H9 (cell line): ENCODE data around the gene PFN4. TPM values are rescaled to one million over a fixed set of nuclear protein-coding genes. Genes with fewer than 3 reads are reported as not detected.
"Not testable (repeated sequence)": the region's sequence is repeated elsewhere in the genome, so short reads cannot be mapped to it uniquely, and the experiment has no call there.

Experiments used
- DNase-seq: peaks from one replicate; pipeline ENCODE4 v3.0.0-alpha.2; 2017
- H2AFZ ChIP-seq: one replicate; pipeline ENCODE4 v1.6.1; 2013; ENCODE audit warnings: mild to moderate bottlenecking, low read length, control low read depth, moderate library complexity
- H2AK5ac ChIP-seq: 2 replicates; pipeline ENCODE4 v1.6.1; 2013; ENCODE audit warnings: low read length, control low read depth, mixed read lengths; ENCODE audit not compliant: insufficient read length
- H2BK120ac ChIP-seq: one replicate; pipeline ENCODE4 v1.6.1; 2013; ENCODE audit warnings: low read depth, mild to moderate bottlenecking, low read length, control low read depth, inconsistent platforms; ENCODE audit not compliant: poor library complexity, severe bottlenecking
- H2BK12ac ChIP-seq: 2 replicates; pipeline ENCODE4 v1.6.1; 2013; ENCODE audit warnings: low read length, control low read depth, mixed read lengths, low read depth; ENCODE audit not compliant: insufficient read length
- H2BK15ac ChIP-seq: 2 replicates; pipeline ENCODE4 v1.6.1; 2013; ENCODE audit warnings: low read depth, low read length, control low read depth
- H2BK20ac ChIP-seq: one replicate; pipeline ENCODE4 v1.6.1; 2013; ENCODE audit warnings: low read depth, mild to moderate bottlenecking, low read length, control low read depth, inconsistent platforms; ENCODE audit not compliant: poor library complexity, severe bottlenecking
- H2BK5ac ChIP-seq: 2 replicates; pipeline ENCODE4 v1.6.1; 2013; ENCODE audit warnings: low read length, control low read depth, mixed read lengths; ENCODE audit not compliant: insufficient read length
- H3K14ac ChIP-seq: 2 replicates; pipeline ENCODE4 v1.6.1; 2013; ENCODE audit warnings: low read length, control low read depth; ENCODE audit not compliant: insufficient read depth
- H3K18ac ChIP-seq: 2 replicates; pipeline ENCODE4 v1.6.1; 2013; ENCODE audit warnings: low read depth, mild to moderate bottlenecking, mixed read lengths, low read length, control low read depth; ENCODE audit not compliant: insufficient read length
- H3K23ac ChIP-seq: 2 replicates; pipeline ENCODE4 v1.6.1; 2013; ENCODE audit warnings: low read length, control low read depth, mixed read lengths, low read depth; ENCODE audit not compliant: insufficient read length
- H3K23me2 ChIP-seq: 2 replicates; pipeline ENCODE4 v1.6.1; 2013; ENCODE audit warnings: low read depth, mild to moderate bottlenecking, mixed read lengths, low read length, control low read depth; ENCODE audit not compliant: insufficient read length, poor library complexity, severe bottlenecking
- H3K27ac ChIP-seq: 2 replicates; pipeline ENCODE4 v1.5.1; 2013; ENCODE audit warnings: low read length, control low read depth, mixed read lengths, low read depth; ENCODE audit not compliant: insufficient read length
- H3K27me3 ChIP-seq: 2 replicates; pipeline ENCODE4 v1.6.1; 2013; ENCODE audit warnings: low read length, control low read depth, inconsistent platforms; ENCODE audit not compliant: insufficient read depth
- H3K4ac ChIP-seq: 2 replicates; pipeline ENCODE4 v1.6.1; 2013; ENCODE audit warnings: low read depth, mild to moderate bottlenecking, control low read depth, inconsistent platforms, low read length, moderate library complexity
- H3K4me1 ChIP-seq: 2 replicates; pipeline ENCODE4 v1.6.1; 2013; ENCODE audit warnings: low read length, control low read depth, inconsistent platforms; ENCODE audit not compliant: insufficient read depth
- H3K4me2 ChIP-seq: 2 replicates; pipeline ENCODE4 v1.6.1; 2013; ENCODE audit warnings: low read length, control low read depth, mixed read lengths; ENCODE audit not compliant: insufficient read length, insufficient read depth
- H3K56ac ChIP-seq: 2 replicates; pipeline ENCODE4 v1.6.1; 2013; ENCODE audit warnings: low read depth, mild to moderate bottlenecking, mixed read lengths, low read length, control low read depth; ENCODE audit not compliant: insufficient read length
- H3K79me1 ChIP-seq: 2 replicates; pipeline ENCODE4 v1.6.1; 2013; ENCODE audit warnings: low read depth, mild to moderate bottlenecking, moderate library complexity, low read length, control low read depth, inconsistent platforms; ENCODE audit not compliant: insufficient read depth, poor library complexity, severe bottlenecking
- H3K79me2 ChIP-seq: 2 replicates; pipeline ENCODE4 v1.6.1; 2013; ENCODE audit warnings: low read length, control low read depth, inconsistent platforms; ENCODE audit not compliant: insufficient read depth
- H3K9ac ChIP-seq: 2 replicates; pipeline ENCODE4 v1.6.1; 2013; ENCODE audit warnings: low read length, control low read depth, mixed read lengths; ENCODE audit not compliant: insufficient read length; ENCODE audit errors: extremely low read depth
- H3K9me3 ChIP-seq: one replicate; pipeline ENCODE4 v1.6.1; 2013; ENCODE audit warnings: low read depth, low read length, inconsistent platforms; ENCODE audit not compliant: control insufficient read depth
- H3T11ph ChIP-seq: one replicate; pipeline ENCODE4 v1.6.1; 2013; ENCODE audit warnings: mild to moderate bottlenecking, low read length, control low read depth, inconsistent platforms
- H4K20me1 ChIP-seq: one replicate; pipeline ENCODE4 v1.6.1; 2013; ENCODE audit not compliant: control insufficient read depth, insufficient read length, insufficient read depth
- H4K5ac ChIP-seq: 2 replicates; pipeline ENCODE4 v1.6.1; 2013; ENCODE audit warnings: low read depth, mild to moderate bottlenecking, mixed read lengths, low read length, control low read depth; ENCODE audit not compliant: insufficient read length
- H4K8ac ChIP-seq: replicated peaks from 2 replicates; pipeline ENCODE4 v1.6.1; 2013; ENCODE audit warnings: low read length, control low read depth, mixed read lengths, low read depth; ENCODE audit not compliant: insufficient read length
- H4K91ac ChIP-seq: 2 replicates; pipeline ENCODE4 v1.6.1; 2013; ENCODE audit warnings: low read depth, mild to moderate bottlenecking, moderate library complexity, mixed read lengths, low read length, control low read depth; ENCODE audit not compliant: insufficient read length
- H3K27ac Mint-ChIP-seq, 3 experiments: 2 replicates in 2 of 3; 3 replicates in 1 of 3; pipeline ENCODE4 v1.8.0; 2020 to 2021; ENCODE audit warnings: mixed read lengths in 3 of 3, mild to moderate bottlenecking in 1 of 3, moderate library complexity in 1 of 3
- H3K27me3 Mint-ChIP-seq: 2 replicates; pipeline ENCODE4 v1.8.0; 2021; ENCODE audit warnings: low read depth, mild to moderate bottlenecking, moderate library complexity, mixed read lengths
- H3K36me3 Mint-ChIP-seq, 3 experiments: 2 replicates in 2 of 3; 3 replicates in 1 of 3; pipeline ENCODE4 v1.8.0; 2020 to 2021; ENCODE audit warnings: low read depth in 3 of 3, mixed read lengths in 3 of 3; ENCODE audit not compliant: insufficient read depth in 1 of 3
- H3K4me1 Mint-ChIP-seq, 2 experiments: 2 replicates each; pipeline ENCODE4 v1.8.0; 2020; ENCODE audit warnings: mixed read lengths in 2 of 2
- H3K4me3 Mint-ChIP-seq, 2 experiments: 2 replicates in 1 of 2; 3 replicates in 1 of 2; pipeline ENCODE4 v1.8.0; 2020 to 2021; ENCODE audit warnings: mild to moderate bottlenecking in 2 of 2, mixed read lengths in 2 of 2, moderate library complexity in 1 of 2
- H3K9me3 Mint-ChIP-seq, 2 experiments: 2 replicates in 1 of 2; 3 replicates in 1 of 2; pipeline ENCODE4 v1.8.0; 2020; ENCODE audit warnings: mild to moderate bottlenecking in 2 of 2, mixed read lengths in 2 of 2, moderate library complexity in 1 of 2
- WGBS: extraction: QIAGEN DNeasy Blood & Tissue Kit; methylation state at CpG from one replicate; pipeline ENCODE4 v1.1.7; 2013; ENCODE audit warnings: missing lambda C conversion rate, low lambda C conversion rate, mixed read lengths; ENCODE audit not compliant: insufficient read length; ENCODE audit errors: extremely low coverage; 5-methylcytosine and 5-hydroxymethylcytosine counted together
- total RNA-seq: library from RNA; stranded (reverse); gene quantifications from 2 replicates; pipeline ENCODE4 v1.2.1, GENCODE V29; 2021
- TF ChIP-seq, protein P1 (sequence below): fragments of 200-600 bp; sonication (generic); conservative IDR thresholded peaks from 3 replicates; pipeline ENCODE4 v1.8.0; 2021; ENCODE audit warnings: antibody characterized with exemption, mild to moderate bottlenecking

Gene PFN4
- total RNA-seq, 1 experiment from 2014 or later, result not detected

DNA sequence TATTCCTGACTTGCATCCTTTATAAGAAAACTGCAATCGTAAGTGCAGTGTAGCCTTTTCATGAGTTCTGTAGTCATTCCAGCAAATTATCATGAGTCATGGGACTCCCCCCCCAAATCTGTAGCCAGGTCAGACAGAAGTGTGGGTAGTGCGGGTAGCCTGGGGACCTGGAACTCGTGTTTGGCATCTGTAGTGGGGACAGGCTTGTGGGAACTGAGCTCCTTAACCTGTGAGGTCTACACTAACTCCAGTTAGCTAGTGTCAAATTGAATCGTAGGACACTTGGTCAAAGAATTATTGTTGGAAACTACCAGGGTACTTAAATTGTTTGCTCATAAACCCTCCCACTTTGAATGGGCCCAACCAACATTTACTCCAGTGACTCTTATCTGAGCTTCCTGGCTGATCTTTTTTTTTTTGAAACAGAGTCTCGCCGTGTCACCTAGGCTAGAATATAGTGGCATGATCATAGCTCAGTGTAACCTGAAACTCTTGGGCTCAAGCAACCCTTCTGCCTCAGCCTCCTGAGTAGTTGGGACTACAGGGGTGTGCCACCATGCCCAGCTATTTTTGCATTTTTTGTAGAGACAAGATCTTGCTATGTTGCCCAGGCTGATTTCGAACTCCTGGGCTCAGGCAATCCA is 12.4 kb downstream of the PFN4 start:
- Histone ChIP-seq H2BK5ac (no peak overlapping the region), H3K56ac (no peak overlapping the region), H2BK120ac (no peak overlapping the region), H2BK12ac (no peak overlapping the region), H3K23ac (no peak overlapping the region), H3K9me3 (peaks cover 7% of the 10 kb centered on the region), H2BK20ac (no peak overlapping the region), H2AK5ac (no peak overlapping the region), H3K18ac (no peak overlapping the region), H4K91ac (no peak overlapping the region), H3K4ac (no peak overlapping the region), H3K14ac (no peak overlapping the region), H3K4me2 (no peak overlapping the region), H4K5ac (no peak overlapping the region), H3K27me3 (no peaks in the 10 kb centered on the region), H2BK15ac (no peak overlapping the region), H3K79me2 (no peaks in the 10 kb centered on the region), H3K79me1 (no peaks in the 10 kb centered on the region), H3T11ph (no peak overlapping the region), H2AFZ (no peak overlapping the region), H4K20me1 (no peaks in the 10 kb centered on the region), H3K9ac (no peak overlapping the region), H3K27ac (no peak overlapping the region), H3K4me1 (no peaks in the 10 kb centered on the region), H3K23me2 (no peaks in the 10 kb centered on the region), H4K8ac (no peak overlapping the region)
- H3K36me3 Mint-ChIP-seq, result peaks cover 0 to 13% (median 12%) of the 10 kb centered on the region in 3 experiments; a peak in 4 of 7 replicates
- no peaks in the 10 kb centered on the region; the same call in none of the 2 replicates for H3K27me3 Mint-ChIP-seq
- TF ChIP-seq, protein P1, sequence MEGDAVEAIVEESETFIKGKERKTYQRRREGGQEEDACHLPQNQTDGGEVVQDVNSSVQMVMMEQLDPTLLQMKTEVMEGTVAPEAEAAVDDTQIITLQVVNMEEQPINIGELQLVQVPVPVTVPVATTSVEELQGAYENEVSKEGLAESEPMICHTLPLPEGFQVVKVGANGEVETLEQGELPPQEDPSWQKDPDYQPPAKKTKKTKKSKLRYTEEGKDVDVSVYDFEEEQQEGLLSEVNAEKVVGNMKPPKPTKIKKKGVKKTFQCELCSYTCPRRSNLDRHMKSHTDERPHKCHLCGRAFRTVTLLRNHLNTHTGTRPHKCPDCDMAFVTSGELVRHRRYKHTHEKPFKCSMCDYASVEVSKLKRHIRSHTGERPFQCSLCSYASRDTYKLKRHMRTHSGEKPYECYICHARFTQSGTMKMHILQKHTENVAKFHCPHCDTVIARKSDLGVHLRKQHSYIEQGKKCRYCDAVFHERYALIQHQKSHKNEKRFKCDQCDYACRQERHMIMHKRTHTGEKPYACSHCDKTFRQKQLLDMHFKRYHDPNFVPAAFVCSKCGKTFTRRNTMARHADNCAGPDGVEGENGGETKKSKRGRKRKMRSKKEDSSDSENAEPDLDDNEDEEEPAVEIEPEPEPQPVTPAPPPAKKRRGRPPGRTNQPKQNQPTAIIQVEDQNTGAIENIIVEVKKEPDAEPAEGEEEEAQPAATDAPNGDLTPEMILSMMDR, result no peak
- peaks cover 21 to 25% of the 10 kb centered on the region in 2 experiments; a peak in 4 of 5 replicates for H3K9me3 Mint-ChIP-seq
- DNase-seq, result no peak
- H3K4me3 Mint-ChIP-seq, result no peak overlapping the region
- H3K27ac Mint-ChIP-seq, result no peak overlapping the region
- no CpG with 5 or more reads among the region's 7 CpGs for WGBS
- H3K4me1 Mint-ChIP-seq, result no peaks in the 10 kb centered on the region

DNA sequence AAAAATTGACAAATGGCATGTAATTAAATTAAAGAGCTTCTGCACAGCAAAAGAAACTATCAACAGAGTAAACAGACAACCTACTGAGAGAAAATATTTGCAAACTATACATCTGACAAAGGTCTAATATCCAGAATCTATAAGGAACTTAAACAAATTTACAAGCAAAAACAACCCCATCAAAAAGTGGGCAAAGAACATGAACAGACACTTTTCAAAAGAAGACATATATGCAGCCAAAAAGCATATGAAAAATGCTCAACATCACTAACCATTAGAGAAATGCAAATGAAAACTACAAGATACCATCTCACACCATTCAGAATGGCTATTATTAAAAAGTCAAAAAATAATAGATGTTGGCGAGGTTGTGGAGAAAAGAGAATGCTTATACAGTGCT is 13.7 kb downstream of the PFN4 start:
- not testable (repeated sequence) for H3K14ac ChIP-seq, H3K4me1 Mint-ChIP-seq, H2BK5ac ChIP-seq, H3K79me1 ChIP-seq, H4K91ac ChIP-seq, H3K4me3 Mint-ChIP-seq, H3K9me3 ChIP-seq, H2BK120ac ChIP-seq, H2BK12ac ChIP-seq, H2AK5ac ChIP-seq, H3K27ac Mint-ChIP-seq, H3K9ac ChIP-seq, H3K56ac ChIP-seq, H3T11ph ChIP-seq, H3K18ac ChIP-seq, H3K79me2 ChIP-seq, H3K36me3 Mint-ChIP-seq, H3K23me2 ChIP-seq, H3K4me2 ChIP-seq, H2AFZ ChIP-seq, H4K5ac ChIP-seq, H4K8ac ChIP-seq, H4K20me1 ChIP-seq, H2BK20ac ChIP-seq, H3K27me3 ChIP-seq, H2BK15ac ChIP-seq, DNase-seq, H3K4ac ChIP-seq, H3K27me3 Mint-ChIP-seq, H3K4me1 ChIP-seq, H3K27ac ChIP-seq, H3K23ac ChIP-seq
- WGBS, result no CpG with 5 or more reads among the region's 1 CpG
- peaks cover 14 to 20% of the 10 kb centered on the region in 2 experiments; a peak in 4 of 5 replicates for H3K9me3 Mint-ChIP-seq
